Heart left ventricle (tissue), 13 donors: Measurements from ENCODE around the gene CPNE2.

Source experiments
- POLR2A ChIP-seq, 2 donors: fragments of 450-650 bp; IDR thresholded peaks; one replicate each; pipeline ENCODE4 v1.6.1; 2017; ENCODE audit warnings: antibody characterized with exemption in 2 of 2, mild to moderate bottlenecking in 2 of 2, moderate library complexity in 2 of 2
- TF ChIP-seq, protein P1 (sequence below), 12 donors: fragments of 200-600 bp; sonication (generic) in 4 of 12; IDR thresholded peaks; one replicate each; pipeline versions ENCODE4 v1.5.0 to v1.8.0; 2018 to 2022; ENCODE audit warnings: antibody characterized with exemption in 12 of 12, mild to moderate bottlenecking in 5 of 12
- donor health status: ischemic (EF 13 %, LVEDD 7.1; RV severe dilation, severe dysfunction).
- donor health status: DM: no; HTN: yes; CAD: no.
- donor health status: DM: no; HTN: no; CAD: no.
- donor health status: ischemic (EF 25% LVEDD 6.9; RV normal size, moderate dysfunction).
- donor health status: ischemic (EF 25% LVEDD 5.7; RV mildly dilated, moderate dysfunction).
- donor health status: ischemic (EF 35%, LVEDD 5.7; RV mildly dilated, moderate dysfunction).
- donor health status: nonischemic (EF 11% LVEDD 7.7; RV severe dilation, severe dysfunction).
- donor health status: DM: yes; HTN: yes; CAD: no.
- donor health status: PGD.
- donor health status: ischemic (EF 29% LVEDD 5.4; RV normal size, mild dysfunction).
- donor health status: nonischemic (EF 23%, LVEDD 6.1; RV moderate dilation, normal function).

DNA sequence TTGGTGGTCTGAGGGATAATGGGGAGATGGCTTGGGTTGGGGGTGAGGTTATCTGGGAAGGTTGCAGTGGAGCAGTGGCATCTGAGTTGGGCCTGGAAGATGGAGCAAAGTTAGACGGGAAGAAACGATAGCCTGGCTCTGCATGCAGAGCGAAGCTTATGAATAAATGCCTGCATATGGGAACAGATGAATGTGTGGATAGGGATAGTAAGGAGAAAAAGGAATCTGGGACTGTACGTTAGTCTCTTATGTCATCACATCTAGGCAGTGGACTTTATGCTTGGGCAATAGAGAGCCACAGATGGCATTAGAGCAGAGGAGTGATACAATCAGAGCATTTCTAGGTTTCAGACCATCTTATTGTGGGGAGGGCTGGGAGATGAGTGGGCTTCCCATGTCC, 33.0 kb downstream of the CPNE2 start:
- TF ChIP-seq, protein P1, sequence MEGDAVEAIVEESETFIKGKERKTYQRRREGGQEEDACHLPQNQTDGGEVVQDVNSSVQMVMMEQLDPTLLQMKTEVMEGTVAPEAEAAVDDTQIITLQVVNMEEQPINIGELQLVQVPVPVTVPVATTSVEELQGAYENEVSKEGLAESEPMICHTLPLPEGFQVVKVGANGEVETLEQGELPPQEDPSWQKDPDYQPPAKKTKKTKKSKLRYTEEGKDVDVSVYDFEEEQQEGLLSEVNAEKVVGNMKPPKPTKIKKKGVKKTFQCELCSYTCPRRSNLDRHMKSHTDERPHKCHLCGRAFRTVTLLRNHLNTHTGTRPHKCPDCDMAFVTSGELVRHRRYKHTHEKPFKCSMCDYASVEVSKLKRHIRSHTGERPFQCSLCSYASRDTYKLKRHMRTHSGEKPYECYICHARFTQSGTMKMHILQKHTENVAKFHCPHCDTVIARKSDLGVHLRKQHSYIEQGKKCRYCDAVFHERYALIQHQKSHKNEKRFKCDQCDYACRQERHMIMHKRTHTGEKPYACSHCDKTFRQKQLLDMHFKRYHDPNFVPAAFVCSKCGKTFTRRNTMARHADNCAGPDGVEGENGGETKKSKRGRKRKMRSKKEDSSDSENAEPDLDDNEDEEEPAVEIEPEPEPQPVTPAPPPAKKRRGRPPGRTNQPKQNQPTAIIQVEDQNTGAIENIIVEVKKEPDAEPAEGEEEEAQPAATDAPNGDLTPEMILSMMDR (IDR thresholded peaks at IDR 0.05), result no peak
- TF ChIP-seq POLR2A (IDR thresholded peaks at IDR 0.05), result no peak
